Large intestine (tissue), 3 donors: Measurements from ENCODE around the gene TMEM167A. TPM values are rescaled to one million over a fixed set of nuclear protein-coding genes. Genes with fewer than 3 reads are reported as not detected.
"Not testable (repeated sequence)": the region's sequence is repeated elsewhere in the genome, so short reads cannot be mapped to it uniquely, and the experiment has no call there.

Source experiments
- DNase-seq, 2 donors: peaks; one replicate each; pipeline versions ENCODE4 v3.0.0 to v3.0.0-alpha.2; 2013
- H3K27ac ChIP-seq: one replicate; pipeline ENCODE4 v1.5.1; 2013; ENCODE audit warnings: low read length
- H3K27me3 ChIP-seq: 2 replicates; pipeline ENCODE4 v1.6.1; 2013; ENCODE audit warnings: low read length; ENCODE audit not compliant: control insufficient read depth, insufficient read depth
- H3K36me3 ChIP-seq: 2 replicates; pipeline ENCODE4 v1.6.1; 2013; ENCODE audit warnings: low read length; ENCODE audit not compliant: control insufficient read depth, insufficient read depth
- H3K4me1 ChIP-seq: one replicate; pipeline ENCODE4 v1.6.1; 2013; ENCODE audit warnings: low read length; ENCODE audit not compliant: control insufficient read depth, insufficient read depth
- H3K4me3 ChIP-seq: one replicate; pipeline ENCODE4 v1.5.1; 2013; ENCODE audit warnings: low read length
- H3K9me3 ChIP-seq: one replicate; pipeline ENCODE4 v1.6.1; 2013; ENCODE audit warnings: mild to moderate bottlenecking, low read depth, low read length, moderate library complexity; ENCODE audit not compliant: control insufficient read depth
- WGBS: methylation state at CpG from one replicate; pipeline ENCODE4 v1.1.5; 2013; ENCODE audit warnings: low lambda C conversion rate; ENCODE audit not compliant: insufficient coverage; 5-methylcytosine and 5-hydroxymethylcytosine counted together
- polyA plus RNA-seq: library from polyadenylated mRNA; unstranded; fragments of 120-200 nt; gene quantifications from one replicate; pipeline ENCODE4 v1.2.1, GENCODE V29; 2013

The TMEM167A gene
- polyA plus RNA-seq, 1 donor = 68.2 TPM

- H3K9me3 ChIP-seq, H3K4me1 ChIP-seq, DNase-seq, H3K27me3 ChIP-seq, H3K4me3 ChIP-seq, H3K27ac ChIP-seq, H3K36me3 ChIP-seq: not testable (repeated sequence)
- 100% methylated on average over 1 of the region's 4 CpGs for WGBS
Observed at GRCh38 chr5:83067377-83067776, 9.8 kb downstream of the TMEM167A start.

GRCh38 chr5:83066548-83067110 is 10.6 kb downstream of the TMEM167A start:
- WGBS = no CpG with 5 or more reads among the region's 3 CpGs

GRCh38 chr5:83059341-83059740 is 17.9 kb downstream of the TMEM167A start:
- Histone ChIP-seq H3K36me3 (peaks cover 18% of the 10 kb centered on the region), H3K27me3 (no peaks in the 10 kb centered on the region), H3K4me1 (no peaks in the 10 kb centered on the region), H3K4me3 (no peak overlapping the region), H3K9me3 (no peaks in the 10 kb centered on the region), H3K27ac (no peak overlapping the region)
- WGBS = 100% methylated on average over 1 of the region's 2 CpGs
- no peak for DNase-seq

More at GRCh38 chr5:83066548-83067110, 10.6 kb downstream of the TMEM167A start:
- H3K4me1 ChIP-seq = no peaks in the 10 kb centered on the region
- DNase-seq = no peak
- no peak overlapping the region for H3K27ac ChIP-seq
- no peak overlapping the region for H3K4me3 ChIP-seq
- H3K27me3 ChIP-seq = no peaks in the 10 kb centered on the region
- no peaks in the 10 kb centered on the region for H3K9me3 ChIP-seq
- H3K36me3 ChIP-seq = peaks cover 2% of the 10 kb centered on the region

GRCh38 chr5:83058726-83059125 is 18.5 kb downstream of the TMEM167A start:
- H3K36me3 ChIP-seq = peaks cover 18% of the 10 kb centered on the region
- H3K9me3 ChIP-seq = no peaks in the 10 kb centered on the region
- no peak for DNase-seq

GRCh38 chr5:83055166-83055565 is 22.0 kb downstream of the TMEM167A start:
- peaks cover 23% of the 10 kb centered on the region for H3K36me3 ChIP-seq
- H3K27ac ChIP-seq = no peak overlapping the region
- H3K4me3 ChIP-seq = no peak overlapping the region
- DNase-seq = no peak
- WGBS = 100% methylated on average over 2 of the region's 2 CpGs
- H3K4me1 ChIP-seq = no peaks in the 10 kb centered on the region
- no peaks in the 10 kb centered on the region for H3K9me3 ChIP-seq
- H3K27me3 ChIP-seq = no peaks in the 10 kb centered on the region

More at GRCh38 chr5:83058726-83059125, 18.5 kb downstream of the TMEM167A start:
- no peak overlapping the region for H3K27ac ChIP-seq
- H3K27me3 ChIP-seq = no peaks in the 10 kb centered on the region
- no peak overlapping the region for H3K4me3 ChIP-seq
- no peaks in the 10 kb centered on the region for H3K4me1 ChIP-seq

GRCh38 chr5:83050723-83051340 is 26.4 kb downstream of the TMEM167A start:
- Histone ChIP-seq H3K9me3 (no peaks in the 10 kb centered on the region), H3K36me3 (peaks cover 13% of the 10 kb centered on the region), H3K4me3 (no peak overlapping the region), H3K27me3 (no peaks in the 10 kb centered on the region), H3K4me1 (no peaks in the 10 kb centered on the region), H3K27ac (no peak overlapping the region)
- DNase-seq = no peak
- WGBS = 100% methylated on average over 2 of the region's 4 CpGs

- DNase-seq = no peak
- Histone ChIP-seq H3K4me3 (no peak overlapping the region), H3K9me3 (no peaks in the 10 kb centered on the region), H3K27me3 (no peaks in the 10 kb centered on the region), H3K27ac (no peak overlapping the region), H3K36me3 (peaks cover 7% of the 10 kb centered on the region), H3K4me1 (no peaks in the 10 kb centered on the region)
- WGBS = 82% methylated on average over 2 of the region's 3 CpGs
Observed at GRCh38 chr5:83049370-83049885, 27.8 kb downstream of the TMEM167A start.

- Histone ChIP-seq H3K9me3 (no peaks in the 10 kb centered on the region), H3K4me1 (no peaks in the 10 kb centered on the region), H3K27me3 (no peaks in the 10 kb centered on the region), H3K36me3 (peaks cover 5% of the 10 kb centered on the region), H3K27ac (no peak overlapping the region), H3K4me3 (no peak overlapping the region)
- WGBS = no CpG with 5 or more reads among the region's 2 CpGs
- DNase-seq = no peak
Observed at GRCh38 chr5:83048811-83049210, 28.4 kb downstream of the TMEM167A start.

- Histone ChIP-seq H3K9me3 (no peaks in the 10 kb centered on the region), H3K36me3 (peaks cover 5% of the 10 kb centered on the region), H3K27me3 (no peaks in the 10 kb centered on the region), H3K4me1 (no peaks in the 10 kb centered on the region), H3K4me3 (no peak overlapping the region), H3K27ac (no peak overlapping the region)
- 93% methylated on average over 2 of the region's 3 CpGs for WGBS
- DNase-seq = no peak
Observed at GRCh38 chr5:83048277-83048676, 28.9 kb downstream of the TMEM167A start.

- 0% methylated on average over 1 of the region's 2 CpGs for whole genome bisulfite sequencing
Observed at GRCh38 chr5:83044926-83045325, 32.3 kb downstream of the TMEM167A start.

GRCh38 chr5:83042507-83042906 is 34.7 kb downstream of the TMEM167A start:
- DNase-seq = peak in 1 of 2 donors; percentile 35
- no CpG with 5 or more reads among the region's 3 CpGs for WGBS

More at GRCh38 chr5:83044926-83045325, 32.3 kb downstream of the TMEM167A start:
- Histone ChIP-seq H3K36me3 (no peaks in the 10 kb centered on the region), H3K27ac (no peak overlapping the region), H3K4me1 (no peaks in the 10 kb centered on the region), H3K27me3 (no peaks in the 10 kb centered on the region), H3K4me3 (no peak overlapping the region), H3K9me3 (no peaks in the 10 kb centered on the region)
- peak in 1 of 2 donors; percentile 75 for DNase-seq

More at GRCh38 chr5:83042507-83042906, 34.7 kb downstream of the TMEM167A start:
- H3K4me3 ChIP-seq = no peak overlapping the region
- H3K9me3 ChIP-seq = no peaks in the 10 kb centered on the region
- no peaks in the 10 kb centered on the region for H3K36me3 ChIP-seq
- H3K27me3 ChIP-seq = no peaks in the 10 kb centered on the region
- H3K27ac ChIP-seq = no peak overlapping the region
- no peaks in the 10 kb centered on the region for H3K4me1 ChIP-seq
